HL-60 (cell line): ENCODE measurements around the gene DPYD.
A peak's percentile ranks its signal among the peaks of the same experiment; 100 is the strongest.

Source experiments
- DNase-seq, 2 experiments: peaks; one replicate each; pipeline ENCODE4 v3.0.0-alpha.2; 2010 to 2020; ENCODE audit warnings: low read depth in 1 of 2, low spot score in 1 of 2
- H3K27ac ChIP-seq: fragments of 250-450 bp; sonication (Bioruptor Pico); replicated peaks from 2 replicates; pipeline ENCODE4 v1.5.1; 2020; ENCODE audit warnings: mild to moderate bottlenecking, moderate library complexity
- H3K27me3 ChIP-seq: fragments of 250-450 bp; sonication (Bioruptor Pico); 2 replicates; pipeline ENCODE4 v1.5.1; 2021; ENCODE audit warnings: mild to moderate bottlenecking, moderate library complexity; ENCODE audit not compliant: insufficient read depth, poor library complexity, severe bottlenecking
- H3K4me3 ChIP-seq: replicated peaks from 2 replicates; pipeline ENCODE4 v1.5.1; 2011; ENCODE audit warnings: mild to moderate bottlenecking, control low read depth, low read length; ENCODE audit not compliant: insufficient read depth
- CTCF ChIP-seq: IDR thresholded peaks from one replicate; pipeline ENCODE4 v1.5.1; 2011; ENCODE audit warnings: low read length, control low read depth, inconsistent platforms; ENCODE audit not compliant: insufficient read depth
- GABPA ChIP-seq: IDR thresholded peaks from 2 replicates; pipeline ENCODE4 v1.6.1; 2012; ENCODE audit warnings: low read depth
- POLR2AphosphoS5 ChIP-seq: IDR thresholded peaks from 2 replicates; pipeline ENCODE4 v1.6.1; 2012; ENCODE audit warnings: low read depth
- SPI1 ChIP-seq: IDR thresholded peaks from 2 replicates; pipeline ENCODE4 v1.6.1; 2012; ENCODE audit warnings: low read depth, mild to moderate bottlenecking, borderline replicate concordance
- TF ChIP-seq, protein P1 (sequence below): IDR thresholded peaks from 2 replicates; pipeline ENCODE4 v1.6.1; 2012; ENCODE audit warnings: low read depth; ENCODE audit not compliant: insufficient replicate concordance

DPYD gene

DNA sequence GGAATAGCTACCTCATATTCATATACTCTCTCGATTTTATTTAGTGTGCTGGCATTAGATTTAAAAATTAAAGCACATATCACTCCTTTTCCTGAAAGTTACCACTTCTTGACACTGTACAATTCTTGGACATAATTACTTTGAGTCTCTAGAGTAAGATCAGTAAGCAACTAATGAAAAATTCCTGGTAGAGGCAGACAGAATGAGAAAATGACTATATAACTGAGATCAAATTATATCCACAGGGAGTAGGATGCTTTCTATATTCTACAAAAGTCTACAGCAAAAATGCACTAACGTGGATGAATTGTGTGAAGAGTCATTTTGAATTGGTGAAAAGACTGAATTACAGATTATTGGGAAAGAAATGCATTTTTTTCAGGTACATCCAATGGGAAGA is 753.6 kb downstream of the DPYD start:
- H3K27ac ChIP-seq = no peak overlapping the region
- H3K4me3 ChIP-seq = no peak overlapping the region
- DNase-seq = no peak
- no peaks in the 10 kb centered on the region for H3K27me3 ChIP-seq
- TF ChIP-seq, protein P1, sequence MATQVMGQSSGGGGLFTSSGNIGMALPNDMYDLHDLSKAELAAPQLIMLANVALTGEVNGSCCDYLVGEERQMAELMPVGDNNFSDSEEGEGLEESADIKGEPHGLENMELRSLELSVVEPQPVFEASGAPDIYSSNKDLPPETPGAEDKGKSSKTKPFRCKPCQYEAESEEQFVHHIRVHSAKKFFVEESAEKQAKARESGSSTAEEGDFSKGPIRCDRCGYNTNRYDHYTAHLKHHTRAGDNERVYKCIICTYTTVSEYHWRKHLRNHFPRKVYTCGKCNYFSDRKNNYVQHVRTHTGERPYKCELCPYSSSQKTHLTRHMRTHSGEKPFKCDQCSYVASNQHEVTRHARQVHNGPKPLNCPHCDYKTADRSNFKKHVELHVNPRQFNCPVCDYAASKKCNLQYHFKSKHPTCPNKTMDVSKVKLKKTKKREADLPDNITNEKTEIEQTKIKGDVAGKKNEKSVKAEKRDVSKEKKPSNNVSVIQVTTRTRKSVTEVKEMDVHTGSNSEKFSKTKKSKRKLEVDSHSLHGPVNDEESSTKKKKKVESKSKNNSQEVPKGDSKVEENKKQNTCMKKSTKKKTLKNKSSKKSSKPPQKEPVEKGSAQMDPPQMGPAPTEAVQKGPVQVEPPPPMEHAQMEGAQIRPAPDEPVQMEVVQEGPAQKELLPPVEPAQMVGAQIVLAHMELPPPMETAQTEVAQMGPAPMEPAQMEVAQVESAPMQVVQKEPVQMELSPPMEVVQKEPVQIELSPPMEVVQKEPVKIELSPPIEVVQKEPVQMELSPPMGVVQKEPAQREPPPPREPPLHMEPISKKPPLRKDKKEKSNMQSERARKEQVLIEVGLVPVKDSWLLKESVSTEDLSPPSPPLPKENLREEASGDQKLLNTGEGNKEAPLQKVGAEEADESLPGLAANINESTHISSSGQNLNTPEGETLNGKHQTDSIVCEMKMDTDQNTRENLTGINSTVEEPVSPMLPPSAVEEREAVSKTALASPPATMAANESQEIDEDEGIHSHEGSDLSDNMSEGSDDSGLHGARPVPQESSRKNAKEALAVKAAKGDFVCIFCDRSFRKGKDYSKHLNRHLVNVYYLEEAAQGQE = no peak
- TF ChIP-seq CTCF (no peak), POLR2AphosphoS5 (no peak), SPI1 (no peak), GABPA (no peak)

GRCh38 chr1:97166626-97167025 is 754.2 kb downstream of the DPYD start:
- no peak for DNase-seq
- Histone ChIP-seq H3K27me3 (no peaks in the 10 kb centered on the region), H3K4me3 (no peak overlapping the region), H3K27ac (no peak overlapping the region)
- TF ChIP-seq SPI1 (no peak), POLR2AphosphoS5 (no peak), CTCF (no peak), GABPA (no peak)
- TF ChIP-seq, protein P1 = no peak

DNA sequence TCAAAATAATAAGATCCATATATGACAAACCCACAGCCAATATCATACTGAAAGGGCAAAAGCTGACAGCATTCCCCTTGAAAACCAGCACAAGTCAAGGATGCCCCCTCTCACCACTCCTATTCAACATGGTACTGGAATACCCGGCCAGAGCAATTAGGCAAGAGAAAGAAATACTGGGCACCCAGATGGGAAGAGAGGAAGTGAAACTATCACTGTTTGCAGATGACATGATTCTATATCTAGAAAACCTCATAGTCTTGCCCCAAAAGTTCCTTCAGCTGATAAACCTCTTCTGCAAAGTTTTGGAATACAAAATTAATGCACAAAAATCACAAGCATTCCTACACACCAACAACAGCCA is 756.6 kb downstream of the DPYD start:
- no peak for TF ChIP-seq GABPA
- TF ChIP-seq POLR2AphosphoS5 = no peak
- TF ChIP-seq, protein P1 = no peak
- peak; percentile 30; the same call in 1 of the 2 replicates for TF ChIP-seq SPI1
- no peak for TF ChIP-seq CTCF
- DNase-seq = peak in 1 of 2 experiments; percentile 63
- Histone ChIP-seq H3K27me3 (no peaks in the 10 kb centered on the region), H3K27ac (no peak overlapping the region), H3K4me3 (no peak overlapping the region)
